ENCODE measurements around the gene OOSP2.
"Not testable (repeated sequence)": the region's sequence is repeated elsewhere in the genome, so short reads cannot be mapped to it uniquely, and the experiment has no call there.

OOSP2 gene

DNA sequence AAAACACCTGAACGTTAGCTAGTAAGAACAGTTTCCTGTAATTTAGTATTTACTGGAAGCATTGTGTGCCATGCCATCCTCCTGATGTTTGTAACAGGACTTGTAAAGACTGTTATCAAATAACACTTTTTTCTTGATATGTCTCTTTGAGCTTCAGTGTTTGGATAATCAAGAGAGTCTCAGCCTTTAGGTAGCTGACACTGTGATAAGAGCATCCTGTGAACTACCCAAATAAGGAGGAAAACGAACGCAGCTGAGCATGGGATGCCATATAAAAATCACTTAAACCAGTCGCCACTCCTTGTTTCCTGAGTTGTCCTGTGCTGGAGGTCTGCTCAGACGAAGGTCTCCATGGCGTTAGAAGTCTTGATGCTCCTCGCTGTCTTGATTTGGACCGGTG lies at the start of gene OOSP2:
Gene OOSP2 (plus strand): TSS at position 301 of the 400 bp plus-strand sequence. CDS start 51 bp downstream, at position 352.
- DNase-seq = no peak

DNA sequence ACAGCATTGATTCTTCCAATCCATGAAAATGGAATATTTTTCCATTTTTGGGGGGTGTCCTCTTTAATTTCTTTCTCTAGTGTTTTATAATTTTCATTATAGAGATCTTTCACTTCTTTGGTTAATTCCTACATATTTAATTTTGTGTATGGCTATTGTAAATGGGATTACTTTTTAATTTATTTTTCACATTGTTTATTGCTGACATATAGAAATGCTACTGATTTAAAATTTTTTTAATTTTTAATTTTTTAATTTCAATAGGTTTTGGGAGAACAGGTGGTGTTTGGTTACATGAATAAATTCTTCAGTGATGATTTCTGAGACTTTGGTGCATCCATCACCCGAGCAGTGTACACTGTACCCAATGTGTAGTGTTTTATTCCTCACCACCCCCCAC lies 49.8 kb upstream of the OOSP2 start:
- DNase-seq = no peak

GRCh38 chr11:59992425-59992824 lies 47.8 kb upstream of the OOSP2 start:
- no peak for DNase-seq

DNA sequence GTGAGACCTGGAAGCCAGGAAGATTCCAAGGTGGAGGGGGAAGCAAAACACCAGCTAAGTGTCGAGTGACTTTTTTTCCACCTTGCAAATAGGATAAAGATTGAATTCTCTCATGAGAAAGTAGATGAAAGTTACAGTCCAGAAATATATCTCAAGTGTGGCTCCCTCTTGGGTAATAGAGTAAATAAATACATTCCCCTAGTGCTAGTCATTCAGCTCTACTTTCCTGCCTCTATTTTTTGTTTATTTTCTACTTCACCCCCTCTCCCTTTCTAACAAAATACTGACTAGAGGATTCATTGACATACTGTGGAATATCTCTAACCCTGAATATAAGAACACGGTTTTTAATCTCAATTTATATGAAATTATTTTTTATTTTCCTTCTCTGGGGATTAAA lies 42.4 kb upstream of the OOSP2 start:
- no peak for DNase-seq

- DNase-seq = no peak
These were observed 40.5 kb upstream of the OOSP2 start for GRCh38 chr11:59999691-60000090.

- DNase-seq = no peak
These were observed 36.5 kb upstream of the OOSP2 start for GRCh38 chr11:60003729-60004128.

DNA sequence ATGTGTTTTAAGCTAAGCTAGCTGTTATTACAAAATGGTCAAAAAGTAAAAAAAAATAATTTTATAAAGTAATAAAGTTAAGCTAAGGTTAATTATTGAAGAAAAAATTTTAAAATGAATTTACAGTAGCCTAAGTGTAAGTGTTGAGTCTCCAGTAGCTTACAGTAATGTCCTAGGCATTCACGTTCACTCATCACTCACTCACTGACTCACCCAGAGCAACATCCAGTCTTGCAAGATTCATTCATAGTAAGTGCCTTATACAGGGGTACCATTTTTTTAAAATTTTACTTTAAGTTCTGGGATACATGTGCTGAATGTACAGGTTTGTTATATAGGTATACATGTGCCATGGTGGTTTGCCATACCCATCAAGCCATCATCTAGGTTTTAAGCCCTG lies 34.8 kb upstream of the OOSP2 start:
- no peak for DNase-seq

DNA sequence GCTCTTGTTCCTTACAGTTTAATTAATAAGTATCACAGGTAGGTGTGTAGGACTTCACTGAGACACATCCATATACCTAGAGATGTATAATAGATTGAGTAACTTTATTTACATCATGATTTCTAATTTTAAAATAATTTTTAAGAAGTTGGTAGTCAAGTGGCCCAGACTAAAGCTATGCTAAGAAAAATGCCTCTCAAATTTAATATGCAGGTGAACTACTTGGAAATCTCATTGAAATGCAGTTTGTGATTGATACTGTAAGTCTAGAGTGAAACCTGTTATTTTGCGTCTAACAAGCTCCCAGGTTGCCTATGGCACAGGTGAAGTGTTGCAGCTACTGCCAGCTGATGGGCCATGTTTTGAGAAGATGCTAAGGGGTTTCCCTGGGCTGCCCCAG lies 23.3 kb upstream of the OOSP2 start, which contains the start of gene OOSP4B:
Gene OOSP4B (plus strand): TSS at position 301 of the 400 bp plus-strand sequence.
- no peak for DNase-seq

GRCh38 chr11:60018058-60018457 lies 22.2 kb upstream of the OOSP2 start:
- no peak for DNase-seq

DNA sequence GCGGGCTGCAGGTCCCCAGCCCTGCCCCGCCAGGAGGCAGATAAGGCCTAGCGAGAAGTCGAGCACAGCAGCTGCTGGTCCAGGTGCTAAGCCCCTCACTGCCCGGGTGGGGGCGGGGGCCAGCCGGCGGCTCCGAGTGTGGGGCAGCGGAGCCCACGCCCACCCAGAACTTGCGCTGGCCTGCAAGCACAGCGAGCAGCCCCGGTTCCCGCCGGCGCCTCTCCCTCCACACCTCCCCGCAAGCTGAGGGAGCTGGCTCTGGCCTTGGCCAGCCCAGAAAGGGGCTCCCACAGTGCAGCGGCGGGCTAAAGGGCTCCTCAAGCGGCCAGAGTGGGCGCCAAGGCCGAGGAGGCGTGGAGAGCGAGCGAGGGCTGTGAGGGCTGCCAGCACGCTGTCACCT lies 19.8 kb upstream of the OOSP2 start:
- DNase-seq = not testable (repeated sequence)

- DNase-seq = no peak
These were observed 11.1 kb upstream of the OOSP2 start for GRCh38 chr11:60029015-60029632.

- not testable (repeated sequence) for DNase-seq
These were observed 10.2 kb downstream of the OOSP2 start for GRCh38 chr11:60050422-60050821.

GRCh38 chr11:60050839-60051238 lies 10.6 kb downstream of the OOSP2 start:
- DNase-seq = not testable (repeated sequence)

DNA sequence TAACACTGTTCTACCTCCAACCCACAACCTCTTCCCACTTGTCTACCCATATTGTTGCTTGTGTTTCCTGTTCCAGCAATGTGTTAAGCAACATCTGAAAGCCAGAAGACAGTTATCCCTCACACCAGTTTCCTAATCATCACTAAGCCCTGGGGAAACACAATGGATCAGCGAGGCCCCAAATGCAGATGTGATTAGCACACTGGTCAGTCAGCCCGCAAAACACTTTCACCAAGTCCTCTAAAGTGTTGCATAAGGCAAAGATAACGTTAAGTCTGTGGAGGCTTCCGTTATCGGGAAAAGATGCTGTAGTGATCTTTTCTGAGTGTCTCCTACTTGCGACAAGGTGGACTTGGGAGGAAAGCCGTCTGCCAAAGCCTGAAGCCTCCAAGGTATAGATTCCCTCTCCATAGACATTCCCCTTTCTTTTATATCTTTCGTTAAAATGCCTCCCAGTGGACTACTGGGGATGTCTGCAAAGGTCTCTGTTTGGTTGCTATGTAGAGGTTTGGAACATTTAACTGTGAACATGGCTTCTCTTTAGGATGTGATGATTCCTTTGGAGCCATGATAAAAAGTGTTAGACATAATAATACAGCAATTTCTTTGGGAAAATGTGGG lies 16.2 kb downstream of the OOSP2 start, which contains the start of gene MS4A3:
Gene MS4A3 (plus strand): TSS at position 317 of the 621 bp plus-strand sequence. CDS start 4,496 bp downstream, outside the sequence.
- no peak for DNase-seq

GRCh38 chr11:60059052-60059451 lies 18.8 kb downstream of the OOSP2 start:
- DNase-seq = no peak

DNA sequence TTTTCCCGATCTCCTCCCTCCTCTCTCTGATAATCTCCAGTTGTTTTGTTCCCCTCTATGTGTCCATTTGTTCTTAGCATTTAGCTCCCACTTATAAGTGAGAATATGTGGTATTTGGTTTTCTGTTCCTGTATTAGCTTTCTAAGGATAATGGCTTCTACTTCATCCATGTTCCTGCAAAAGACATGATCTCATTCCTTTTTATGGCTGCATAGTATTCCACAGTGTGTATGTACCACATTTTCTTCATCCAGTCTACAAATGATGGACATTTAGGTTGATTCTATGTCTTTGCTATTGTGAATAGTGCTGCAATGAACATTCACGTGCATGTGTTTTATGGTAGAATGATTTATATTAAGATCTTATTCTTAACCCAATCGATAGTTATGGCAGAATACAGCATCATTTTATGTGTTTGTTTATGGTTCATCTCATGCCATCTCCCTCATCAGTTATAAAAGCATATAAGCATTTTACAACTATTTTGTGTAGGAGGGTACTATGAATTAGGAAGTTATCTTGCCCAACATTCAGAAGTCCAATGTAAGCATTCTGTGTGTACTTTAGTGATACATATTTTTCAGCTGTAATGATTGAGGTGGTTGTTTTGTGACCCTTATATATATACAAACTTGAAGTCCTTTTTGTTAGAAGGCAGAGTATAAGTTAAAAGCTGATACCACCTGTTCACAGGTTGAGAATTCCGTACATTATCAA lies 19.5 kb downstream of the OOSP2 start:
- DNase-seq = no peak

DNA sequence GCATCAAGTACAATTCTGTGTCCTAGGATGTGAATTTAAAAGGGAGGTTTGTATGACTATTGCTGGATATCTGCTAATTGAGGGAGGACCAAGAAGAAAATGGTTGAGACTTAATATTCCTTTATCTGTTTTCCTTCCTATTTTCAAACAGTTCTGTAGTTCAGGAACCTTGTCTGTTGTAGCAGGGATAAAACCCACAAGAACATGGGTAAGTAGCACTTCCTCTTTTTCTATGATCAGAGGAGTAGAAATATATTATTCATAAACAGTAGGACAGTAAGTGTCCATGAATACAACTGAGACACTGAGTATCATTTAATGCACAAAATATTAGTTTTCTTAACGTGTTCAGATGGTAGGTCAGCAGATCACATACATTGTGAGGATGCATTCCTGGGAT lies 23.9 kb downstream of the OOSP2 start:
- DNase-seq = no peak

- DNase-seq = no peak
These were observed 25.6 kb downstream of the OOSP2 start for GRCh38 chr11:60065801-60066200.

DNA sequence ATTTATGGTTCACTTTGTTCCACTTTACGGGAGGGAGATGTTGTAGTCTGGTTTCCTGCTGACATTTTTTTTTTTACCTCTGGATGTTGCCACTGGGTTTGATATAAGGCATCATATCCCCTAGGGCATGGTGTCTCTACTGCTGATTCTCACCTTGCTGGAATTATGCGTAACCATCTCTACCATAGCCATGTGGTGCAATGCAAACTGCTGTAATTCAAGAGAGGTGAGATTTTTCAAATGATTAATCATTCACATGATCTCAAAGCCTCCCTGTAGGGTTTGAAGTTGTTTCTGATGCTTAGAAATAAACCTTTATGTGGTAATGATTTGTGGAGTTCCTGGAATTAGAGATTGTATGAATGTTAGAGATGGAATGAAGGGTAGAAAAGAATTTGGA lies 29.2 kb downstream of the OOSP2 start:
- DNase-seq = no peak

DNA sequence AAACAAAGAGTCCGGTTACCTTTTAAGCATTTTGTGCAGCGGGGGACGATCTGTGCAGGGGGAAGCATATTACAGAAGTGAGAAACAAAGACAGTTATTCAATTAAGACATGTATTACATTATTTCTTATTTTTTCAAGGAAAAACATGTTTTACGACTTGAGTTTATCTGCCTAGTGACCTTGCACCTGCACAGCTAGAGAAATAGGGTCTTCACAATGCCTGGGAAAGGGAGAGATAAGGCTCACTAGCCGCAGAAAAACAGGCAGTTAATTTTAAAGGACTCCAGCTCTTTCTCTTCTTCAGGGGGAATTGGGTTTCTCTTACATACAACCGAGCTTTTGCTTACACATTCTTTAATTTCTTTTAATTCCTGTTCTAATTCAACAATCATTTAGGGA lies 31.4 kb downstream of the OOSP2 start:
- DNase-seq = not testable (repeated sequence)

GRCh38 chr11:60077216-60077817 lies 37.1 kb downstream of the OOSP2 start:
- DNase-seq = no peak

DNA sequence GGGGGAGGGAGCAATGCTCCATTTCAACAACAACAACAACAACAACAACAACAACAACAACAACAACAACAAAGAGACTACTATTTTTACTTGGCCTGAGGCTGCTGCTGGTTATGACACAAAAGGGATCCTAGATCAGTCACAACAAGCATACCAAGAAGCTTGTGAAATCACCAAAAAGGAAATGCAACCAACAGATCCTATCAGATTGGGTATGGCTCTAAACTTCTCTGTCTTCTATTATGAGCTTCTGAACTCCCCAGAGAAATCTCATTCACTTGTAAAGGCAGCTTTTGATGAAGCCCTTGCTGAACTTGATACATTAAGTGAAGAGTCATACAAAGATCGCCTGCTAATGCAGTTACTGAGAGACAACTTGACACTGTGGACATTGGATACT lies 37.8 kb downstream of the OOSP2 start:
- no peak for DNase-seq

DNA sequence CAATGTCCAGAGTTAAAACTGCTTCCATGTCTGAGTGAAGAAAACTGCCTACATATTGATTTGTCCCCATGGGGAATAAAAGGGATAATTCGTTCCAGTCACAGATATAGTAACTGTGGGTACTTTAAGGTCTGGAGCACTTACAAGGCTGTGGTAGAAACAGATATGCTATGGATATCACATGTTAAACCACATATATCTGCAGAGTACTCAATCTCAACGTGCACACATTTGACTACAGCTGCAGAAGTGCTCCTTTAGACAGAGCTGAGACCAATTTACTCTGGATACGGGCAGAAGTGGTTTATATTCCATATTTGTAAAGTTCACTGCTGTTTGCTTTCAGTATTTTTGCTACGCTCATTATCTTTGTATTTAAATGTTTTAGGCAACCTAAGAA lies 38.5 kb downstream of the OOSP2 start:
- no peak for DNase-seq

DNA sequence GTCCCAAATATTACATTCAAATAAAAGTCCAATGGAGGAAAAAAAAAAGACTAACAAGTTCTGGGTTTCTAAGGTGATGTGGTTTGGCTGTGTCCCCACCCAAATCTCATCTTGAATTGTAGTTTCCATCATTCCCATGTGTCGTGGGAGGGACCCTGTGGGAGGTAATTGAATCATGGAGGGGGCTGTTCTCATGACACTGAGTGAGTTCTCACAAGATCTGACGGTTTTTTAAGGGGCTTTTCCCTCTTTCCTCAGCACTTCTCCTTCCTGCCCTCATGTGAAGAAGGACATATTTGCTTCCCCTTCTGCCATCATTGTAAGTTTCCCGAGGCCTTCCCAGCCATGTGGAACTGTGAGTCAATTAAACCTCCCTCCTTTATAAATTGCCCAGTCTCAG lies 40.3 kb downstream of the OOSP2 start:
- DNase-seq = no peak
